Ectodermal cell (in vitro differentiated cells): Measurements from ENCODE around the gene TMSB4Y. TPM values are rescaled to one million over a fixed set of nuclear protein-coding genes. Genes with fewer than 3 reads are reported as not detected.
A peak's percentile ranks its signal among the peaks of the same experiment; 100 is the strongest.

Source experiments
- H3K27ac ChIP-seq: 2 replicates; pipeline ENCODE4 v1.7.0; 2013; ENCODE audit warnings: mild to moderate bottlenecking, low read depth, low read length; ENCODE audit not compliant: insufficient read depth, poor library complexity, severe bottlenecking
- H3K27me3 ChIP-seq: 2 replicates; pipeline ENCODE4 v1.7.0; 2013; ENCODE audit warnings: mild to moderate bottlenecking, low read length; ENCODE audit not compliant: insufficient read depth, control insufficient read depth, poor library complexity, severe bottlenecking
- H3K36me3 ChIP-seq: one replicate; pipeline ENCODE4 v1.7.0; 2013; ENCODE audit warnings: low read length; ENCODE audit not compliant: control insufficient read depth, insufficient read depth
- H3K4me1 ChIP-seq: one replicate; pipeline ENCODE4 v1.7.0; 2013; ENCODE audit warnings: low read length; ENCODE audit not compliant: control insufficient read depth, insufficient read depth
- H3K4me3 ChIP-seq: 2 replicates; pipeline ENCODE4 v1.7.0; 2013; ENCODE audit warnings: low read depth, low read length, control low read depth; ENCODE audit not compliant: insufficient read depth
- H3K9me3 ChIP-seq: 2 replicates; pipeline ENCODE4 v1.7.0; 2013; ENCODE audit warnings: mild to moderate bottlenecking, low read length, moderate library complexity; ENCODE audit not compliant: control insufficient read depth
- WGBS, 2 experiments: methylation state at CpG; one replicate each; pipeline ENCODE4 v1.1.7; 2013; ENCODE audit warnings: missing lambda C conversion rate in 2 of 2; 5-methylcytosine and 5-hydroxymethylcytosine counted together
- polyA plus RNA-seq, 4 experiments: library from polyadenylated mRNA; stranded (reverse); fragments of 50-300 nt; gene quantifications; one replicate each; pipeline ENCODE4 v1.2.3, GENCODE V29; 2013

TMSB4Y gene
- polyA plus RNA-seq (2013, experiment 1 of 4): 7.7 TPM
- 9.5 TPM for polyA plus RNA-seq (2013, experiment 2 of 4)
- 6.9 TPM for polyA plus RNA-seq (2013, experiment 3 of 4)
- polyA plus RNA-seq (2013, experiment 4 of 4): 5.8 TPM

- Histone ChIP-seq H3K27me3 (no peaks in the 10 kb centered on the region), H3K4me1 (no peaks in the 10 kb centered on the region), H3K27ac (peak within 1 kb of the TSS; percentile 98), H3K4me3 (peak within 1 kb of the TSS; percentile 56), H3K36me3 (no peaks in the 10 kb centered on the region), H3K9me3 (no peaks in the 10 kb centered on the region)
- WGBS, 2 experiments: 1% methylated on average over 28 of the region's 28 CpGs
These were observed at the start of gene TMSB4Y for GRCh38 chrY:13703568-13703968. Gene TMSB4Y (plus strand): TSS chrY:13703899.

GRCh38 chrY:13664162-13664561, 39.5 kb upstream of the TMSB4Y start:
- H3K36me3 ChIP-seq: no peaks in the 10 kb centered on the region
- no peaks in the 10 kb centered on the region for H3K27me3 ChIP-seq
- WGBS, 2 experiments: 60% methylated on average over 1 of the region's 1 CpG; no CpG with 5 or more reads in 1 of the 2 experiments

GRCh38 chrY:13671122-13671521, 32.6 kb upstream of the TMSB4Y start:
- Histone ChIP-seq H3K9me3 (no peaks in the 10 kb centered on the region), H3K4me1 (no peaks in the 10 kb centered on the region), H3K27ac (no peak overlapping the region), H3K36me3 (no peaks in the 10 kb centered on the region), H3K27me3 (no peaks in the 10 kb centered on the region), H3K4me3 (no peak overlapping the region)
- WGBS, 2 experiments: 93 to 100% methylated on average over 2 of the region's 2 CpGs

More at GRCh38 chrY:13664162-13664561, 39.5 kb upstream of the TMSB4Y start:
- H3K9me3 ChIP-seq: no peaks in the 10 kb centered on the region
- H3K4me3 ChIP-seq: no peak overlapping the region
- H3K4me1 ChIP-seq: no peaks in the 10 kb centered on the region
- H3K27ac ChIP-seq: no peak overlapping the region

DNA sequence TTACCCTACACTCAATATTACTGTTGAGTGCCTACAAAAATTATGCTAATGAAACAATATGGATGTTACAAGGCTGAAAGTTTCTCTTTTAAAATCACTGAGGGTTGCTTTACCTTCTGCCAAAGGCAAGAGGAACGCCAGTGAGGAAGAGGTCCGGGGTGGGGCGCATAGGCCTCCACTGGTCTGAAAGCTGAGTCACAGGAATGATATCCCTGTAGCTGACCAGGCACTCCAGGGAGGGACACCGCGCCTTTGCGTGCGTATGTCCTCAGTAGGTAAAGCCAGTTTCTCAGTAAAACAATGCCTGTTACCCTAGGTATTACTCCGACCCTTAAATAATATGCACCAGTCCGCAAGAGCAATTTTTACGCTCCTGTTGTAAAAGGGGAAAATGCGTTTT, 1.4 kb upstream of the TMSB4Y start:
- no peaks in the 10 kb centered on the region for H3K4me1 ChIP-seq
- no peak overlapping the region for H3K27ac ChIP-seq
- peak overlapping the region; percentile 37 for H3K4me3 ChIP-seq
- no peaks in the 10 kb centered on the region for H3K36me3 ChIP-seq
- 64 to 75% methylated on average over 11 of the region's 11 CpGs for WGBS, 2 experiments
- H3K9me3 ChIP-seq: no peaks in the 10 kb centered on the region
- H3K27me3 ChIP-seq: no peaks in the 10 kb centered on the region

- no peaks in the 10 kb centered on the region for H3K9me3 ChIP-seq
- 0% methylated on average over 21 to 26 of the region's 30 CpGs for WGBS, 2 experiments
- peak overlapping the region; percentile 56 for H3K4me3 ChIP-seq
- H3K27ac ChIP-seq: peak overlapping the region; percentile 98
- no peaks in the 10 kb centered on the region for H3K4me1 ChIP-seq
- no peaks in the 10 kb centered on the region for H3K36me3 ChIP-seq
- no peaks in the 10 kb centered on the region for H3K27me3 ChIP-seq
These were observed 627 bp downstream of the TMSB4Y start for GRCh38 chrY:13704121-13704930.

GRCh38 chrY:13705197-13705596, 1.5 kb downstream of the TMSB4Y start:
- no peaks in the 10 kb centered on the region for H3K9me3 ChIP-seq
- H3K27ac ChIP-seq: peak overlapping the region; percentile 98
- H3K4me1 ChIP-seq: no peaks in the 10 kb centered on the region
- no peaks in the 10 kb centered on the region for H3K27me3 ChIP-seq
- H3K4me3 ChIP-seq: peak overlapping the region; percentile 56
- H3K36me3 ChIP-seq: no peaks in the 10 kb centered on the region
- 1 to 2% methylated on average over 8 of the region's 8 CpGs for WGBS, 2 experiments

DNA sequence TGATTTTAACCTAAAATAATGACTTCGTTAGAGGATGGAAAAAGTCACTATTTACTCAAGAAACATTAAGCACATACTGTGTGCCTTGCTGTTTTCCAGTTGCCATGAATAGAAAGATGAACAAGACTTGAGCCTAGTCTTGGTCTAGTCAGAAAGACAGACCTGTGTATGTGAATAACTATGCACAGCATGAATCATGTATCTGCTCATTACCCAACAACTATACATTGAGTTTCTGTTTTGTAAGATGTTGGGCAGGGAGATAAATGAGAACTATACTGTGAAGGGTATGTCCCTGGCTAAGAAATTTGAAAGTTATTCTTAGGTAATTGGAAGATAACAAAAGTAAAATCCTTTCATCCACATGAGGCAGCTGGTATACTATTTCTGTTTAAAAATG, 4.3 kb downstream of the TMSB4Y start:
- Histone ChIP-seq H3K36me3 (no peaks in the 10 kb centered on the region), H3K4me3 (no peak overlapping the region), H3K27me3 (no peaks in the 10 kb centered on the region), H3K9me3 (no peaks in the 10 kb centered on the region), H3K27ac (no peak overlapping the region), H3K4me1 (no peaks in the 10 kb centered on the region)
- 100% methylated on average over 1 of the region's 1 CpG; no CpG with 5 or more reads in 1 of the 2 experiments for WGBS, 2 experiments

- Histone ChIP-seq H3K4me1 (no peaks in the 10 kb centered on the region), H3K9me3 (peaks cover 3% of the 10 kb centered on the region), H3K4me3 (no peak overlapping the region), H3K36me3 (no peaks in the 10 kb centered on the region), H3K27ac (no peak overlapping the region), H3K27me3 (no peaks in the 10 kb centered on the region)
- WGBS, 2 experiments: 90 to 94% methylated on average over 1 of the region's 1 CpG
These were observed 15.3 kb downstream of the TMSB4Y start for GRCh38 chrY:13718996-13719395.

DNA sequence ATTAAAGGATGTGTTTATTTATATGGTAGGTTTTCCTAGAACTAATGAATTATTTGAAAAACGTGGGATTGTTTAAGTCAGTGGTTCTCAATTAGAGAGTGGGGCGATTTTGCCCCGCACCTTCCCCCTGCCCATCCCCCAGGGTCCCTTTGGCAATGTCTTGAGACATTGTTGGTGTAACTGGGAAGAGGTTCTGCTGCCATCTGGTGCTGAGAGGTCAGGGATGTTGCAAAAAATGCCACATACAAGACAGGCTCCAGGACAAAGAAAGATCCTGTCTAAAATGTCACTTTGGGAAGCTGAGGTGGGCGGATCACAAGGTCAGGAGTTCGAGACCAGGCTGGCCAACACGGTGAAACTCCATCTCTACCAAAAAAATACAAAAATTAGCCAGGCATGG, 25.8 kb downstream of the TMSB4Y start:
- H3K36me3 ChIP-seq: no peaks in the 10 kb centered on the region
- H3K27me3 ChIP-seq: no peaks in the 10 kb centered on the region
- 69 to 71% methylated on average over 6 of the region's 6 CpGs for WGBS, 2 experiments
- H3K27ac ChIP-seq: no peak overlapping the region
- no peaks in the 10 kb centered on the region for H3K9me3 ChIP-seq
- H3K4me1 ChIP-seq: no peaks in the 10 kb centered on the region
- H3K4me3 ChIP-seq: no peak overlapping the region

- H3K9me3 ChIP-seq: no peaks in the 10 kb centered on the region
- no peaks in the 10 kb centered on the region for H3K27me3 ChIP-seq
- no peak overlapping the region for H3K4me3 ChIP-seq
- no peaks in the 10 kb centered on the region for H3K4me1 ChIP-seq
- H3K27ac ChIP-seq: no peak overlapping the region
- H3K36me3 ChIP-seq: no peaks in the 10 kb centered on the region
- WGBS, 2 experiments: 27 to 33% methylated on average over 9 to 10 of the region's 10 CpGs
These were observed 34.9 kb downstream of the TMSB4Y start for GRCh38 chrY:13738618-13739017.
